ENCODE measurements around the gene SLC66A1.

The SLC66A1 gene

DNA sequence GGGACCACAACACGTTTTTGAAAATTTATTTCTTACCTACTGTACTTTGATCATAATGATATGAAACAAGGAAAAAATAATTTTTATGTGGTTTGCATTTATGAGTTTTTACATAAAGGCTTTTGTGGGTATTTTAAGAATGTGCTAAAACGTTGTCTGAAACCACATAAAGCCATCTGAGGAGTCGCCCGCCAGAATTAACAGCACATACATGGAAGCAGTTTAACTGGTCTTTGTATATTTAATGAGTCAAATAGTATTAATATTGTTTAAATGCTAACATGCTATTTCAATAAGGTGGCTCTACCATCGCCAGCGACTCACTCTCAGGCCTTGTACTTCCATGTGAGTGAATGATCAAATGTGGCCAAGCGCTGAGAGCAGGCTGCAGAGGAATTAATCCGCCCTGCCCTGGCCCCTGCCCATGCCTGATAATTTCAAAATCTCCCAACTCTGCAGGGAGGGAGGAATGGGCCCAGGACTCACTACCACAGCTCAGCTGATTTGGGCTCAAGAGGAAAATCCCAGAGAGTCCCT is 49.6 kb downstream of the SLC66A1 start:
- ATAC-seq (no peak), DNase-seq (no peak)

DNA sequence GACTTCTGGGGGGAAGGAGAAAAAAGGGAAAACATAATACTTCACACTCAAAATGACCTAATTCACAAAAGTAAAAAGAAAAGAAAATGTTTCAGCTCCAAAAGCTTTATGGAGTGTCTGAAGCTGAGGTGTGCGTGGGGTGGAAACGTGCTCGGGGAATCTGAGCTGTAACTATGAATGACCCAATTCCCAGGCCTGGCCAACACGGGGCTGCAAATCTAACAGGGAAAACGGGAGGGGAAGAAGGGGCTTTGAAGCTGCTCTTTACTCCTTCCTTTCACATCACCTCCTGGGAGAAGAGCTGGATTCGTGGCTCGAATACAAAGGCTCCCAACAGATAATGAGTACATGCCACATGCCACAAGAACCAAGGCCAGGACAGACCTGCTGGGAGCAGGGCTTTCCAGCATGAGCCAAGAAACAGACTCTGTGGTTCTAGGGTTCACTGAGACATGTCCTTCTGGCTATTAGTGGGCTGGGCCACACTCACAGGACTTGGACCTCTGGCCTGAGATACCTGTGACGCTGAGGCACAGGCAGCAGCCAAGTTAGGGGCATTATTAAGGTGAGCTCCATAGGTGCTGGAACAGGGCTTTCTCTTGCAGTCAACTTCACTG is 51.5 kb downstream of the SLC66A1 start:
- DNase-seq: no peak
- ATAC-seq: no peak

DNA sequence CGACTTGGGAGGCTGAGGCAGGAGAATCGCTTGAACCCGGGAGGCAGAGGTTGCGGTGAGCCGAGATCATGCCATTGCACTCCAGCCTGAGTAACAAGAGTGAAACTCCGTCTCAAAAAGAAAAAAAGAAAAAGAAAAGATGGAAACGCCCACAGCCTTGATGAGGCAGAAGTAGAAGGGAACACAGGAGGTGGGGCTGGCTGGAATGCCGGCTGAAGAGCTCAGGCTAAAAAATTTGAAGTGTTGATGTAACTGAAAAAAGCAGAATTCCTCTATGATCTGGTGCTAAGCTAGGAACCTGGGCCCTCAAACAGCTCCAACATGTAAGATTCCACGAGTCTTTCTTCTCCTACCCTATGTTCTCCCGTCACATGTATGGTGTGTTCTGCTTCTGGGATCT is 53.6 kb downstream of the SLC66A1 start:
- ATAC-seq (no peak), DNase-seq (no peak)

DNA sequence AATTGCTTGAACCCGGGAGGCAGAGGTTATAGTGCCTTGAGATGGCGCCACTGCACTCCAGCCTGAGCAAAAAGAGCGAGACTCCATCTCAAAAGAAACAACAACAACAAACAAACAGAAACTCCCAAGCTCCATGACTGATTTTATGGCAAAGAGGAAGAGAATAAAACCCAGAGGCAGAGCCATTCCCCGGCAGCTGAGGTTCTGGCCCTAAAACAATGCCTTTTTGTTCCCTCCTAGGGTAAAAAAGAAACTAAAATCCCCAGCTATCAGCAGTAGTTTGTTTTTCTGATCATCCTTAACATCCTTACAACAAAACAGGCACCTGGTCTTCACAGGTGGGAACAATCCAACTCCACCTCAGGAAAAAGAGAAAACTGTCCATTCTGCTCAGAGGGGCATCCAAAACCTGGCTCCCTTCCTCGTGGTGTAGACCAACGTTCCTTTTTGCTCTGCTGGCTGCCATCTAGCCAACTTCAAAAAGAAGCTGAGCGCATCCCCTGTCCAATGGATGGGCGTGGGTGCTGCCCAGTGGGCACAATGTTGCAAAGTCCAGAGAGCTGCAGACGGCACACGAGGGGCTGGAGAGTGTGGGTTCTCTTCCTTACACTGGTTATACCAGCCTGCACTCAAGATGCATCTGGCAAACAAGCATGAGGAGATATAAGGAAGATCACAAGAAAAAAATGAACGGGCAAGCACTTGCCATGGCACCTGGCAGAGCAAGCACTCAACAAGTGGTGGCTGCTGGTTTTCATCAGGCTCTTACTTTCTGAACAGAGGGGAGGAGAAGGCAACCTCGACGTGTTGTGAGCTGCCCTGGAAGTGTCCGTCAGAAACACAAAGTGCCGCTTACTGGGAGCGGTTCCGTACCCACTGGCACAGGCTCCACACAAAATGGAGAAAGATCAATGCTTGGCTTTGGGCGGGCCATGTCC is 54.7 kb downstream of the SLC66A1 start:
- no peak for DNase-seq
- ATAC-seq: no peak

DNA sequence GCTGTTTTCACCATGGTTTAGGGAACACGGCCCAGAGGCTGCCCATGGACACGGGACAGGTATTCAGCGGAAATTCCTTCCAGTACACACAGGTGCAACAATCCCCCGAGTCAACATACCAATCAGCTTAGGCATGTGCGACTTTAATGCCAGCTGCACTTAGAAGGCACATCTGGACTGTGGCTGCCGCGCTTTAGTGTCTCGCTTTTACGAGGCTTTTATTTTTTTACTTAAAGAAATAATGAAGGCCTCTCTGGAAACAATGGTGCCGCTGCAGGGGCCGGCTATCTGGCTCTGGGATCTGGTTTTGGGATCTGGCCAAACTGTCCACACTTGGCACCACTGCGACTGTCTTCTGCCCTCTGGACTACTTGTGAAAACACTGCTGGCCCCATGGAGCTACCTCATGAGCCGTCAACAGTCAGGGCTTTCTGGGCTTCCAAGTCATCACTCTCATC is 55.5 kb downstream of the SLC66A1 start:
- DNase-seq (no peak), ATAC-seq (no peak)

DNA sequence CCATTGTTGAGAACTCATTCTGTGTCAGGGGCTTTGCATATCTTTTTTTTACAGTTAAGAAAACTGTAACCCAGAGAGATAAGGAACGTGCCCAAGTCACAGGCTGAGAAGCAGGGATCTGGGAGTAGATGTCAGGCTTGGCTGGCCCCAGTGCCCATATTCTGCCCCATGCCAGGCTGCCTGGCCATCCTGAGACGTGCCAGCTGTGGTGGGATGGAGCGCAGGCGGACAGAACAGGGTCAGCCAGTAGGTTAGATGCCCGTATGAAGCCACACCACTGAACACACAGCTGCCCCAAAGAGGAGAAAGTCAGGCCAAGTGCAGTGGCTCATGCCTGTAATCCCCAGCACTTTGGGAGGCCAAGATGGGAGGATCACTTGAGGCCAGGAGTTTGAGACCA is 55.9 kb downstream of the SLC66A1 start:
- no peak for ATAC-seq
- no peak for DNase-seq

DNA sequence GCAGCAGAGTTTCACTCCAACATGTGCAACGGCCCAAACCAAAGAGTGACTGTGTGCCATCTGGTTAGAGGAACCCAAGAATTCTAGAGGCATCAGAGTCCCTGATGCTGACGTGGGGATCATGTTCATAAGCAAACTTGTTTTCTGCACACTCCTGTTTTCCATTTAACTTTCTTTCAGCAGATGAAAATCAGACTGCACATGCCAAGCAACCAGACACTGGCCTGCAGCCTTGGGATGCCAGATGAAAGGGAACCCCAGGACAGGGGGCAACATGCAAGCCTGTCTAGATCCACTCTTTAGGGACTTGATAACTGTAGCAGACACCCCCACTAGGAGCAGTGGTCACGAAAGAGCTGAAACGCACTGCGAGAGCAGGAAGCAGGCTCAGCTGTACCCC is 56.8 kb downstream of the SLC66A1 start:
- ATAC-seq: no peak
- DNase-seq: no peak

DNA sequence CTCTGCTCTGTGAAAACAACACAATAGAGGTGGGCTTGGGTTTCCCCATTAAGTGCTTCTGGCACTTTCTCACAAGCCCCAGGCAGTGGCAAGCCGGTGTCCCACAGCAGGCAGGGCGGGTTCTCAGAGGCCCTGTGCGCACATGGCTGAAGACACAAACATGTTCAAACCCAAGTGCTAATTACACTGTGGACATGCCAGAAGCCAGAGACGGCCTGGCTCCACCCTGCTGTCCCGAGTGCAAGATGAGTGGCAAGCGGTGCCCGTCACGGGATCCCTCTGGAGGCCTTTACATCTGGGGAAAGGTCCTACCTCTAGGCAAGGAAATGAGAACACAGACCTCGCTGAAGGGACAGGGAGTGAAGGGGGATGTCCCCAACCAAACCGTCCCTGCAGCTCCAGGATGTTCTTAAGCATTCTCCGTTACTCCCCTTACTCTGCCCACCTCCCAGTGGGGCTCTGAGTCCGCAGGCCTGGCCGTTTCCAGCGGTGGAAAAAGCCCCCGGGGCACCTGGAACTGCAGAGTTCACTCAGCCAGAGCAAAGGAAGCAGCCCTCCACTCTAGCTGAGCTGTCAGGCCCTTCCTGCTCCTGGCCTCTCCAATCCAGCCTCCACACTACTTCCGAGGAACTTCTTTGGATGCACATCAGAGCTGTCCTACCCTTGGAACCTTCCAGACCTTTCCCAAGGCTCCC is 57.4 kb downstream of the SLC66A1 start:
- ATAC-seq: no peak
- DNase-seq: no peak

DNA sequence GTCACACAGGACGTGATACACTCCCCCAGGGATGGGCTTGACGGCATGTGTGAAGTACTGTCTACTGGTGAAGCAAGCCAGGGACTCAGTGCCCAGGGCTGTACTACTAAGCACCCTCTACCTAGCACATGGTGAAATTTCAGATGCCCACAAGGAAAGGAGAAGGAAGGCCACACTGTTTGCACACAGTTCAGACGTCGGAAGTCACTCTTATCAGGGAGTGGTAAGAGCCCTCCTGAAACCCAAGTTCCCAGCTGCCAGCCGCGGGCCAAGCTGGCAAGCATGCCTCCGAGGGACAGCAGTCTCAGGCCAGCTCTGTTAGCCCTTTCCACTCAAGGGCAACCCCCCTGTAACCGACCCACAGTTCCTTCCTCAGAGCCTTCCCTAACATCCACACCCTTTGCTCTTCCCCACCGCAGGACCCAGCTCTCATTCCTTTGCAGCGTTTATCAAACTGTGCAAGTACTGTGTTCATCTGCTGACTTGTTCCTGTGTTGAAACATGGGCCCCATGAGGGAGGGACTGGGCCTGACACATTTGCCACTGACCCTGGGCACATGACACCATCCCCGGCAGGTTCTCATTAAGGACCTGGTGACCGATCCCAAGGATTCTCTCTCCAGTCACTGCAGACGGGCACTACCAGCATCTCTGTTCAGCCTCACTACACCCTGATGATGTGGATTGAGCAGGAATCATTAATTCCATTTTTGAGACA is 58.5 kb downstream of the SLC66A1 start:
- DNase-seq: no peak
- ATAC-seq: no peak

DNA sequence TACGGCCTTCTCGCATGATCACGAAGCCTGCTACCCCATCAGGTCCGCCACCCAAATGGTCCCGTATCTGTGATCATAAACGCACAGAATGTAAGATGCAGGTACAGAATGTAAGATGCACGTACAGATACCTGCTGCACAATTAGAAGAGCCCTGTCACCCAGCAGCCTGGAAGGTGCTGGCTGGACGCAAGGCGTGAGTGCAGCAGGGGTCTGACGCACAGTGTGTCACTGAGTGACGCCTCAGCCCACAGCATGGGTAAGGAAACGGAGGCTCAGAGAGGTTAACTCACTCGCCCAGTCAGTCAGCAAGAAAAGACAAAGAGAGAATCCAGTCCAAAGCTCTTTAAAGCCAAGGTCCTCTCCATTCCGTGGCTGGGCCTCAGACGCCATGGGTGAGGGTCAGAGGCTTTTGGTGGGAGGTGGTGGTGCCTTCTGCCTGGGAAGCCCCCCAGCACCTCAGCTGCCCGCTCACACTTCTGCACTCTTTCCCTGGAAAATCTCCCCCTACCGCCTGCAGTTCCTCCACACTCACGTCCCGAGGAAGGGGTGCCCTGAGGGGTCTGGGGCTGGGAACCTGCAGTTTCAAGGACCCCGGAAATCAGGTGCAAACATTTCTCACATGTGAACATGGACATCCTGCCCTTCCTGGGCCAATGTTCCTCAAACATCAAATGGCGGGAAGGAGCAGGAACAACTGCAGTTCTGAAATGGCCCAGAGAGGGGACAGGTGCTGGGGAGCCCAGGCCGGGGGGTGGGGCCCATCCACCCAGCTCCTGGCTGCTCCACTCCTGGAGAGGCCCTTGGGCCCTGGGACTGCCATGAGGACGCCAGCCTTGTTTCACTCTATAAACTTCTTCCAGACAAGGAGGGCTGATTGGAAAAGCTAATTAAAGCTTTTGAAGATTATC is 59.4 kb downstream of the SLC66A1 start:
- DNase-seq (no peak), ATAC-seq (no peak)

DNA sequence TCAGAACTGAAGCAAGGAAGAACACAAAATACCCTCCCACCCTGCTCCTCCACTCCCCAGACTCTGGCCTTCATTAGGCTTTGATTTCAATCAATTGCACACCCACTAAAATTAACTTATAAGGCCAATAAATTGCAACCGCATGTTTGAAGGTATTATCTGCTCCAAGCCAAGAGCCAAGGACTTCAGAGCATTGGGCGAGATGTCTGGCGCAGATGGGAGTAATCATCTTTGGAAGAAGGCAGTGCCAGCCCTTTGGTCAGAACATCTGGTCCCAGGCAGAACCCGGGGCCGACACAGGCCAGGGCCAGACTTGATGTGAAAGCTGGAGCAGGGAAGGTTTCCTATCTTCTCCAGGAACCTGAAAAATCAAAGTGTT is 60.0 kb downstream of the SLC66A1 start:
- ATAC-seq (no peak), DNase-seq (no peak)

DNA sequence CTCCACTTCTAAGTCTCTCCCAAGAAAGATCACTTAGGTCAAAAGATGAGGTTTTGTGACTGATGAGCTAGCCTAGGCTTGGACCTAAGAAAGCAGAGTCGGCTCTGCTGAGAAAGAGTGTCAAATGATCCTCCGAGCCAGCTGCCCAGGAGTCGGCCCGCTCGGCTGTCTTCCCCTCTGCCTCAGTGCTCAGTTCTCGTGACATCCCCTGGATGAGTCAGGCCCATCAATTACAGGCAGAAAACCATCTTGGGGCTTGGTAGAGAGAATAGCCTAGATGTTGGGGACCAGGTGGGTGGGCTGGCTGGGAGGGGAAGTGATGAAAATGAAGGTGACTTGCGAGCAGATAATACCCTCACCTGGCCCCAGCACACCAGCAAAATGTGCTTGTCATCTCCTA is 60.5 kb downstream of the SLC66A1 start:
- no peak for ATAC-seq

DNA sequence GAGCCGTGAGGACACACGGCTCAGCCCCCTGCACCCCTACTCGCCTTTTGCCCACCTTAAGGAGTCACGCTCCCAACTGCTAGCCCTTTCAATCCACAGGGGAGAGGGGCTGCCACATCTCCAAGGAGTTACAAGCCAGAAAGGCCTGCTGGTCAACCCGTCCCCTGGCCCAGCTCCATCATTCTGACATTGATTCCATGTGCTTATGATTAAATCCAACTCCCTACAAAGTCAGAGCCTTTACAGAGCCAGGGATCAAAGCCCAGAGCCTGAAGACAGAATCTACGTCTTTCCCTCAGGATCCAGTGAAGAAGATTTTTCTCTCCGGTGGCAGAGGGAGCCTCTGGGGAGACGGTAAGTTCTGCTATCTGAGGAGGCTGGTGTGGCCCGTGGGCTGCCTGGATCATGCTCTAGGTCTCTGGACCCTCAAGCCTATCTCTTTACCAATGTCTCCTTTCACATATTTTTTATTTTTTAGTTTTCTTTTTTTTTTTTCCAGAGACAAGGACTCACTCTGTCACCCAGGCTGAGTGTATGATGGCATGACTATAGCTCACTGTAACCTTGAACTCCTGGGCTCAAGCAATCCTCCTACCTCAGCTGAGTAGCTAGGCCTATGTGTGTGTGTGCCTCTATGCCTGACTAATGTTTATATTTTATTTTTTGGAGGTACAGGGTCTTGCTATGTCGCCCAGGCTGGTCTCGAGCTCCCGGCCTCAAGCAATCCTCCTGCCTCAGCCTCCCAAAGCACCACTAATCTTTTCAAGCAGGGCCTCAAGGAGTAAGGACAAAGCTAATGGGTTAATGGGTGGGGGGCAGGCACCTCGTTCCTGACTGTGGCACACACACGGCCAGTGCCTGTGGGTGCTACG is 61.3 kb downstream of the SLC66A1 start:
- DNase-seq (no peak), ATAC-seq (no peak)

More for the DNA sequence above, 60.5 kb downstream of the SLC66A1 start:
- DNase-seq: no peak

DNA sequence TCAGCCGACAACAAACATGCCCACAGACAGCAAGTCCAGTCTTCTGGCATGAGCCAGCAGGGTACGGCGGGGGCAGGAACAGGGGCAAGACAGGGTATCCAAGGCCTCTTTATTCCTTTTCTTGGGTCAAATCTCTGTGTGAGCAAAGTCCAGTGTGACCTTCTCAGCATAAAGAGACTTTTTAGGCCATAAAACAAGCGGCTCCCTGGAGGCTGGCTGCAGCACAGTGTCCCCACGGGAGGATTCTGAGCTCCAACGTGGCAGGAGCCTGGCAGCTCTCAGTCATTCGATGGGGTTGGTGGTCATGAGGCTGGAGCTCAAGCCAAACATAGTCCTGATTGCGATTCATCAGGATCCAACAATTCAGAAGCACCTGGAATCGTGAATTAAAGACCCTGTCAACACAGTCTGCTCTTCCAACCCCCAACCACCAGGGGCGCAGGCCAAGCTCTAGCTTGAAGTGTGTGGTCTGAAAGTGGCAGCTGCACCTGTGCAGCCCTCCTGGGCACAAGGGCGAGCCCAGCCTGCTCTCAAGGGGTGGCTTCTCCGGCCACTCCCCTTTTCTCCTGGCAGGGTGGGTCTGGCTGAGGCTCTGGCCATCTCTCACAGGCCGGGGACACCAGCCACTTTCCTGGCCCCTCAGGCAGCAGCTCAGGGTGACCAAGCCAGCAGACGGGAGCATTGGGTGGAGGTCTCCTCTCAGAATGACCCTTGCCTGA is 62.1 kb downstream of the SLC66A1 start:
- DNase-seq: no peak
- peak; percentile 45 for ATAC-seq

DNA sequence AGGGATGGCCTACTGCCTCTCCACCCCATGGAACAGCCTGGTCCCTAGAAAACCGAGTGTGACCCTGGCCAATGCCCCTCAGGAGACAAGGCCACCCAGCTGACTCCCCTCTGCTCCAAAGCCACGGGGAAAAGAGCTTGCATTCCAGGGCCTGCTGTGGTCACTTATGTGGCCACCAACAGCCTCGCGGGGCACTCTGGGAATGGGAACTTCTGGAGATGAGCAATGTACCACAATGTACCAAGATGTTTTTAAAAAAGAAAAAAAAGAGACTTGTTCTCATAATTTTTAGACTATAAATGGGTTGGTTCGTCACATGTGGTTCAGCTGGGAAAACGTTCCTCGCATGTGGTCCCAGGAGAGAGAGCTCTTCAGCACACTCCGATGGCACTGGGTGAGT is 62.8 kb downstream of the SLC66A1 start:
- no peak for ATAC-seq

DNA sequence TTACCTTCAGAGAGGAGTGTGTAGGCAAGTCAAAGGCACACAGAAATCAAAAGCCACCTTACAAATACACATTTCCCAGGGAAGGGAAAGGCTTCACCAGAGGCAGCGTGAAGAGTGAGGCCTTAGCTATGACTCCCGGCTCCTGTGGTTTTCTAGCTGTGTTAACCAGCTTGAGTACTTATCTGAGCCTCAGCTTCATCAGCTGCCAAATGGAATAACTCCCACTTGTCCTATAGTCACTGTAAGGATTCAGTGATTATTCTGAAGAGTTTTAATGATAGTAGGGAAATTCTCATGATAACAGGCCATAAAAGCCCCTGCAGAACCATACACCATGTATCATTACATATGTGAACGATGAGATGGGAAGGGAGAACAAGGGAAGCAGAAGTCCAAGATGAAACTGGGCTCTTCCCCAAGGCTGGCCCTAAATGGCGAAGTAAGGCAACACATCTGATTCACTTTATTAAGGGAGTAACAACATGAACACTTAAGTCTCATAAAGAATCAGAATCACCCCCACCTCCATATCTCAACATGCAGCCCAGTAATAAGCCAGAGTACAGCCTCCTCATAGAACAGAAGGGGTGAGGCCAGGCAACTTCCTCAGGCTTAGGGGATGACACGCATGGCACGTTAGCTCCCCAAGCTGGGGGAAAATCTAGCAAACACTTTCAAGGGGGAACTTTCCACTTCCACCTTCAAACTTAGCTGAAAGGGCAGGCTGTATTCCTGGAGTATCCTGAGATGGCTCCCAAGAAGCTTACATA is 63.7 kb downstream of the SLC66A1 start:
- no peak for DNase-seq
- no peak for ATAC-seq

More for the DNA sequence above, 62.8 kb downstream of the SLC66A1 start:
- DNase-seq: no peak

DNA sequence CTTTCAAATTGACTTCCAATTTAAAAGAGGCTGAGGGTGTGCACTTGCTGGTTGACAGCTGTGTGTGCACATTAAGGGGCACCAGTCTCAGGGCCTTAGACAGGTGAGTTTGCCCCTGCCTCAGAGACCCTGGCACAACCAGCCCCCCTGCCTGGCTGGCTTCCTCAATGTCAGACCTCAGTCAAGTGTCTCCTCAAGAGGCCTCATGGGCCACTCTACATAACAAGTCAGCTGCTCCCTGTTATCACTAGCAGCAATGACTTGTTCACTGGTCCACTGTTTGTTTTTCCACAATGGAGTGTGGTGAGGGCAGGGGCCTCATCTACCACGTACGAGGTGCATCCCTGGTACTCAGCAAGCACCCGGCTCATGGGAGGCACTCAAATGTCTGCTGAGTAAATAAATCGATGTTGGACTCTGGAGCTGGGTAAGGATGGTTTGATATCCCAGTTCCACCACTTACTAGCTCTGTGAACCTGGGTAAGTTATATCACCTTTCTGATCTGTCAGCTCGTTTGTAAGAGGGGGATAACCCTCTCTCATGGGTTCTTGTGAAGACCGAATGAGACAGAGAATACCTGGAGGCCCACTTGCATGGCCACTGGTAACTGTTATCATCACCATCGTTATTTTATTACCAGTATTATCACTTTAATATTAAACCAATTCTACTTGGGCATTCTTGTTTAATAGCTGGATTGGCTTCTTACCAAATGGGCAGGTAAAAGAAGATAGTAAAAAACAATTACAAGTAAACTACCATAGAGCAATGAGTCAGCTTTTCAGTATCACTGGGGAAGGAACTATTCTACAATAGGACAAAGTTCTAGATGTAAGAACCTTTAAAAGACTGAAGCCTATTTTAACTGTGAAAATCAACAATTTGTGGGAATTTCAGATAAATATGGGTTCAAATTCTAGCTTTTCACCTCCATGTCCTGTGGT is 64.6 kb downstream of the SLC66A1 start:
- ATAC-seq (no peak), DNase-seq (no peak)

All from stimulated activated naive CD8-positive, alpha-beta T cell treated with anti-CD3 and anti-CD28 coated beads, Interleukin-15, Interleukin-2, amounts not matched to agents 100 U/mL and 50 U/mL, for 24 hours (primary cell).